ENCODE results near the gene ACTR3C. TPM values are rescaled to one million over a fixed set of nuclear protein-coding genes. Genes with fewer than 3 reads are reported as not detected.
"Not testable (repeated sequence)": the region's sequence is repeated elsewhere in the genome, so short reads cannot be mapped to it uniquely, and the experiment has no call there.

Gene ACTR3C
- total RNA-seq, 1 experiment from 2014 or later, result 8.0 TPM

- TF ChIP-seq CTCF (IDR thresholded peaks at IDR 0.05; ENCODE audit: insufficient read depth in 1 of 2, low read depth in 1 of 2, low read length in 1 of 2, severe bottlenecking in 1 of 2, unreplicated experiment in 1 of 2), result no peak
- intact Hi-C loops (cut with micrococcal nuclease; ENCODE audit: unreplicated experiment), result loop anchor here (2.0 kb wide), 2 partner anchors 35 to 57 kb away; partner anchors contain the start of gene ZNF775
- peaks cover 27% of the 10 kb centered on the region for H3K4me1 ChIP-seq
- H3K36me3 ChIP-seq (ENCODE audit: control insufficient read depth, insufficient read depth, low read length), result peaks cover 9% of the 10 kb centered on the region
- Mint-ChIP-seq H3K27me3 (ENCODE audit: insufficient read depth, unreplicated experiment) (no peaks in the 10 kb centered on the region), H3K36me3 (ENCODE audit: insufficient read depth, unreplicated experiment) (peaks cover 66% of the 10 kb centered on the region), H3K9me3 (ENCODE audit: unreplicated experiment) (no peaks in the 10 kb centered on the region), H3K4me1 (ENCODE audit: low read depth, unreplicated experiment) (peaks cover 19% of the 10 kb centered on the region), H3K27ac (ENCODE audit: unreplicated experiment) (peak overlapping the region; percentile 92), H3K4me3 (ENCODE audit: unreplicated experiment) (peak overlapping the region; percentile 95)
- no peaks in the 10 kb centered on the region for H3K27me3 ChIP-seq (replicated peaks; ENCODE audit: control insufficient read depth, insufficient read depth, low read length)
- DNase-seq, result no peak
- BruUV-seq (replicated peaks), result TSS peak; percentile 64
- ChIA-PET CTCF (no interaction called here), POLR2A (no interaction called here)
- peak overlapping the region; percentile 93 for H3K4me3 ChIP-seq (ENCODE audit: low read depth, low read length)
- no peaks in the 10 kb centered on the region for H3K9me3 ChIP-seq
These were observed 1.1 kb downstream of the ACTR3C start for GRCh38 chr7:150322114-150322832.

- DNase-seq, result no peak
- H3K27ac Mint-ChIP-seq (ENCODE audit: unreplicated experiment), result peak overlapping the region; percentile 92
- peaks cover 6% of the 10 kb centered on the region for H3K36me3 ChIP-seq (ENCODE audit: control insufficient read depth, insufficient read depth, low read length)
- peaks cover 60% of the 10 kb centered on the region for H3K36me3 Mint-ChIP-seq (ENCODE audit: insufficient read depth, unreplicated experiment)
- TF ChIP-seq CTCF (IDR thresholded peaks at IDR 0.05; ENCODE audit: insufficient read depth in 1 of 2, low read depth in 1 of 2, low read length in 1 of 2, severe bottlenecking in 1 of 2, unreplicated experiment in 1 of 2), result no peak
- no TSS peak for BruUV-seq (replicated peaks)
- peak overlapping the region; percentile 95 for H3K4me3 Mint-ChIP-seq (ENCODE audit: unreplicated experiment)
- no peaks in the 10 kb centered on the region for H3K9me3 ChIP-seq
- intact Hi-C loops (cut with micrococcal nuclease; ENCODE audit: unreplicated experiment), result loop anchor here (2.0 kb wide), 2 partner anchors 35 to 57 kb away; partner anchors contain the start of gene ZNF775
- ChIA-PET CTCF (no interaction called here), POLR2A (no interaction called here)
- peaks cover 19% of the 10 kb centered on the region for H3K4me1 Mint-ChIP-seq (ENCODE audit: low read depth, unreplicated experiment)
- peaks cover 29% of the 10 kb centered on the region for H3K4me1 ChIP-seq
- peak overlapping the region; percentile 93 for H3K4me3 ChIP-seq (ENCODE audit: low read depth, low read length)
- no peaks in the 10 kb centered on the region for H3K27me3 Mint-ChIP-seq (ENCODE audit: insufficient read depth, unreplicated experiment)
- H3K27me3 ChIP-seq (replicated peaks; ENCODE audit: control insufficient read depth, insufficient read depth, low read length), result no peaks in the 10 kb centered on the region
- no peaks in the 10 kb centered on the region for H3K9me3 Mint-ChIP-seq (ENCODE audit: unreplicated experiment)
These were observed 1.6 kb downstream of the ACTR3C start for GRCh38 chr7:150321788-150322113.

GRCh38 chr7:150317748-150318444, 5.4 kb downstream of the ACTR3C start:
- Histone ChIP-seq H3K36me3 (ENCODE audit: control insufficient read depth, insufficient read depth, low read length) (no peaks in the 10 kb centered on the region), H3K4me3 (ENCODE audit: low read depth, low read length) (no peak overlapping the region), H3K9me3 (no peaks in the 10 kb centered on the region), H3K27me3 (replicated peaks; ENCODE audit: control insufficient read depth, insufficient read depth, low read length) (no peaks in the 10 kb centered on the region), H3K4me1 (peaks cover 33% of the 10 kb centered on the region)
- Mint-ChIP-seq H3K27ac (ENCODE audit: unreplicated experiment) (no peak overlapping the region), H3K4me3 (ENCODE audit: unreplicated experiment) (no peak overlapping the region), H3K36me3 (ENCODE audit: insufficient read depth, unreplicated experiment) (peaks cover 24% of the 10 kb centered on the region), H3K27me3 (ENCODE audit: insufficient read depth, unreplicated experiment) (no peaks in the 10 kb centered on the region), H3K4me1 (ENCODE audit: low read depth, unreplicated experiment) (peaks cover 11% of the 10 kb centered on the region), H3K9me3 (ENCODE audit: unreplicated experiment) (no peaks in the 10 kb centered on the region)
- DNase-seq, result no peak
- ChIA-PET CTCF (no interaction called here), POLR2A (no interaction called here)
- TF ChIP-seq CTCF (IDR thresholded peaks at IDR 0.05; ENCODE audit: insufficient read depth in 1 of 2, low read depth in 1 of 2, low read length in 1 of 2, severe bottlenecking in 1 of 2, unreplicated experiment in 1 of 2), result no peak
- BruUV-seq (replicated peaks), result no TSS peak
- intact Hi-C loops (cut with micrococcal nuclease; ENCODE audit: unreplicated experiment), result no loop called here

GRCh38 chr7:150316987-150317386, 6.4 kb downstream of the ACTR3C start:
- H3K27me3 ChIP-seq (replicated peaks; ENCODE audit: control insufficient read depth, insufficient read depth, low read length); H3K9me3 ChIP-seq; H3K4me3 ChIP-seq (ENCODE audit: low read depth, low read length); intact Hi-C loops (cut with micrococcal nuclease; ENCODE audit: unreplicated experiment); H3K27ac Mint-ChIP-seq (ENCODE audit: unreplicated experiment); POLR2A ChIA-PET; DNase-seq; H3K36me3 ChIP-seq (ENCODE audit: control insufficient read depth, insufficient read depth, low read length); H3K9me3 Mint-ChIP-seq (ENCODE audit: unreplicated experiment); BruUV-seq (replicated peaks); H3K4me3 Mint-ChIP-seq (ENCODE audit: unreplicated experiment); H3K27me3 Mint-ChIP-seq (ENCODE audit: insufficient read depth, unreplicated experiment): not testable (repeated sequence)
- Mint-ChIP-seq H3K4me1 (ENCODE audit: low read depth, unreplicated experiment) (peaks cover 13% of the 10 kb centered on the region), H3K36me3 (ENCODE audit: insufficient read depth, unreplicated experiment) (peaks cover 15% of the 10 kb centered on the region)
- CTCF ChIA-PET, result interaction anchor here (0.6 kb wide), 1 partner anchor 1831 kb away, joined by 4 read pairs; no protein-coding TSS in a partner anchor
- peaks cover 29% of the 10 kb centered on the region for H3K4me1 ChIP-seq
